ENCODE measurements around the gene PLK5. TPM values are rescaled to one million over a fixed set of nuclear protein-coding genes. Genes with fewer than 3 reads are reported as not detected.
A peak's percentile ranks its signal among the peaks of the same experiment; 100 is the strongest.

The PLK5 gene
- total and polyA plus RNA-seq, 2 donors (not counting 1 experiment from before 2014, with no cell fraction given), result not detected

GRCh38 chr19:1482361-1483130 lies 41.3 kb upstream of the PLK5 start:
- ChIA-PET CTCF (no interaction called here), POLR2A (no interaction called here)
- intact Hi-C loops (cut with micrococcal nuclease), result no loop called here
- Mint-ChIP-seq H3K4me1 (peaks cover 8% of the 10 kb centered on the region), H3K4me3 (no peak overlapping the region), H3K27ac (no peak overlapping the region), H3K9me3 (ENCODE audit: insufficient read depth) (no peaks in the 10 kb centered on the region), H3K27me3 (no peaks in the 10 kb centered on the region)
- no peak for ATAC-seq (ENCODE audit: low read depth)
- peaks cover 6 to 17% of the 10 kb centered on the region in 2 donors for H3K4me1 ChIP-seq (ENCODE audit: control insufficient read depth in 2 of 2, insufficient read depth in 2 of 2, low read length in 2 of 2)
- H3K27me3 ChIP-seq (replicated peaks in 1 of 4; ENCODE audit: control extremely low read depth in 1 of 4, control insufficient read depth in 3 of 4, insufficient read depth in 4 of 4, low read length in 3 of 4), result no peaks in the 10 kb centered on the region
- peaks cover 14% of the 10 kb centered on the region for H3K79me2 ChIP-seq (ENCODE audit: control insufficient read depth, insufficient read depth, low read length)
- H3K36me3 ChIP-seq (replicated peaks in 1 of 2; ENCODE audit: control extremely low read depth in 1 of 2, control insufficient read depth in 1 of 2, extremely low read depth in 1 of 2, insufficient read depth in 2 of 2, low read length in 1 of 2), result peaks cover 0 to under 1% of the 10 kb centered on the region in 2 experiments
- no peak overlapping the region for H3K27ac ChIP-seq (ENCODE audit: low read length in 2 of 2)
- H3K4me3 ChIP-seq (ENCODE audit: control extremely low read depth in 1 of 5, extremely low read depth in 1 of 5, insufficient read depth in 1 of 5, low read depth in 2 of 5, low read length in 4 of 5), result no peak overlapping the region
- WGBS (ENCODE audit: insufficient coverage), result 92% methylated on average over 36 of the region's 37 CpGs
- H3K9me3 ChIP-seq (ENCODE audit: control extremely low read depth in 1 of 3, control insufficient read depth in 2 of 3, insufficient read depth in 1 of 3, low read length in 2 of 3), result no peaks in the 10 kb centered on the region
- DNase-seq, result peak; percentile 7
- H3K9ac ChIP-seq (ENCODE audit: low read length), result no peak overlapping the region
- H3K4me2 ChIP-seq (replicated peaks; ENCODE audit: low read depth, low read length, poor library complexity, severe bottlenecking), result no peak overlapping the region
- TF ChIP-seq EZH2 (IDR thresholded peaks at IDR 0.05; ENCODE audit: borderline replicate concordance, insufficient read depth, low read depth, low read length, poor library complexity, severe bottlenecking), result no peak
- TF ChIP-seq, protein P1, sequence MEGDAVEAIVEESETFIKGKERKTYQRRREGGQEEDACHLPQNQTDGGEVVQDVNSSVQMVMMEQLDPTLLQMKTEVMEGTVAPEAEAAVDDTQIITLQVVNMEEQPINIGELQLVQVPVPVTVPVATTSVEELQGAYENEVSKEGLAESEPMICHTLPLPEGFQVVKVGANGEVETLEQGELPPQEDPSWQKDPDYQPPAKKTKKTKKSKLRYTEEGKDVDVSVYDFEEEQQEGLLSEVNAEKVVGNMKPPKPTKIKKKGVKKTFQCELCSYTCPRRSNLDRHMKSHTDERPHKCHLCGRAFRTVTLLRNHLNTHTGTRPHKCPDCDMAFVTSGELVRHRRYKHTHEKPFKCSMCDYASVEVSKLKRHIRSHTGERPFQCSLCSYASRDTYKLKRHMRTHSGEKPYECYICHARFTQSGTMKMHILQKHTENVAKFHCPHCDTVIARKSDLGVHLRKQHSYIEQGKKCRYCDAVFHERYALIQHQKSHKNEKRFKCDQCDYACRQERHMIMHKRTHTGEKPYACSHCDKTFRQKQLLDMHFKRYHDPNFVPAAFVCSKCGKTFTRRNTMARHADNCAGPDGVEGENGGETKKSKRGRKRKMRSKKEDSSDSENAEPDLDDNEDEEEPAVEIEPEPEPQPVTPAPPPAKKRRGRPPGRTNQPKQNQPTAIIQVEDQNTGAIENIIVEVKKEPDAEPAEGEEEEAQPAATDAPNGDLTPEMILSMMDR (IDR thresholded peaks at IDR 0.05), result no peak
- peaks cover 7% of the 10 kb centered on the region for H4K20me1 ChIP-seq (ENCODE audit: control insufficient read depth, insufficient read depth, low read length, poor library complexity, severe bottlenecking)
- H2AFZ ChIP-seq (ENCODE audit: insufficient read depth, low read depth, low read length, poor library complexity, severe bottlenecking), result no peak overlapping the region
